Smooth muscle cell (in vitro differentiated cells): ENCODE data around the gene NEUROG3. TPM values are rescaled to one million over a fixed set of nuclear protein-coding genes. Genes with fewer than 3 reads are reported as not detected.

Experiments used
- DNase-seq: peaks from one replicate; lab custom pipeline; 2025; ENCODE audit not compliant: unreplicated experiment; lab: John Stamatoyannopoulos, UW
- H2AFZ ChIP-seq: fragments of 200-600 bp; sonication (generic); 2 replicates; pipeline ENCODE4 v1.6.0; 2016; ENCODE audit warnings: antibody characterized with exemption, low read depth, mild to moderate bottlenecking
- H3F3A ChIP-seq: fragments of 200-600 bp; sonication (generic); 2 replicates; pipeline ENCODE4 v1.6.0; 2017; ENCODE audit warnings: antibody characterized with exemption, low read depth
- H3K27ac ChIP-seq: fragments of 200-600 bp; sonication (generic); 2 replicates; pipeline ENCODE4 v1.5.1; 2016; ENCODE audit warnings: low read depth, mild to moderate bottlenecking
- H3K27me3 ChIP-seq: fragments of 200-600 bp; sonication (generic); 2 replicates; pipeline ENCODE4 v1.6.1; 2016; ENCODE audit warnings: low read depth, mild to moderate bottlenecking
- H3K36me3 ChIP-seq: fragments of 200-600 bp; sonication (generic); 2 replicates; pipeline ENCODE4 v1.5.1; 2016; ENCODE audit warnings: low read depth
- H3K4me1 ChIP-seq: fragments of 200-600 bp; sonication (generic); 2 replicates; pipeline ENCODE4 v1.5.1; 2016; ENCODE audit warnings: low read depth
- H3K4me2 ChIP-seq: fragments of 200-600 bp; sonication (generic); 2 replicates; pipeline ENCODE4 v1.6.0; 2016; ENCODE audit warnings: mild to moderate bottlenecking
- H3K4me3 ChIP-seq: fragments of 200-600 bp; sonication (generic); 2 replicates; pipeline ENCODE4 v1.5.1; 2016; ENCODE audit warnings: mild to moderate bottlenecking
- H3K79me2 ChIP-seq: fragments of 200-600 bp; sonication (generic); 2 replicates; pipeline ENCODE4 v1.6.0; 2016; ENCODE audit warnings: low read depth, mild to moderate bottlenecking
- H3K9ac ChIP-seq: fragments of 200-600 bp; sonication (generic); 2 replicates; pipeline ENCODE4 v1.6.0; 2016; ENCODE audit warnings: low read depth
- H3K9me3 ChIP-seq: fragments of 200-600 bp; sonication (generic); replicated peaks from 2 replicates; pipeline ENCODE4 v1.5.1; 2016; ENCODE audit warnings: low read depth
- H4K20me1 ChIP-seq: fragments of 200-600 bp; sonication (generic); 2 replicates; pipeline ENCODE4 v1.6.0; 2016; ENCODE audit warnings: low read depth
- WGBS: methylation state at CpG from one replicate; pipeline ENCODE4 v1.1.7; 2016; ENCODE audit warnings: low lambda C conversion rate; 5-methylcytosine and 5-hydroxymethylcytosine counted together
- polyA plus RNA-seq: library from polyadenylated mRNA; unstranded; fragments of >200 nt; fragmentation: Nextera tagmentation; extraction: Ambion mirVana; gene quantifications from 2 replicates; pipeline ENCODE4 v1.2.1, GENCODE V29; 2016
- total RNA-seq: library from RNA; depleted of rRNA; stranded (reverse); fragments of >200 nt; gene quantifications from 2 replicates; pipeline ENCODE4 v1.2.3, GENCODE V29; 2014
- TF ChIP-seq, protein P1 (sequence below): fragments of 200-600 bp; sonication (generic); IDR thresholded peaks from 2 replicates; pipeline ENCODE4 v1.5.1; 2017; ENCODE audit warnings: borderline replicate concordance, mild to moderate bottlenecking, antibody characterized with exemption; ENCODE audit not compliant: insufficient read depth, poor library complexity, severe bottlenecking

NEUROG3 gene
- total and polyA plus RNA-seq, 2 experiments from 2014 or later, result not detected

DNA sequence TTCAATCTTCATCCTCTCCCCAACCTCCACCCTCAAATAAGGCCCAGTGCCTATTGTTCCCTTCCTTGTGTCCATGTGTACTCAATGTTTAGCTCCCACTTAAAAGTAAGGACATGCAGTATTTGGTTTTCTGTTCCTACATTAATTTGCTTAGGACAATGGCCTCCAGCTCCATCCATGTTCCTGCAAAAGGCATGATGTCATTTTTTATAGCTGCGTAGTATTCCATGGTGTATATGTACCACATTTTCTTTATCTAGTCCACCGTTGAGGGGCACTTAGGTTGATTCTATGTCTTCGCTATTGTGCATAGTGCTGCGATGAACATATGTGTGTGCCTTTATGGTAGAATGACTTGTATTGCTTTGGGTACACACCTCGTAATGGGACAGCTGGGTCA is 7.2 kb upstream of the NEUROG3 start:
- Histone ChIP-seq H3K4me1 (no peaks in the 10 kb centered on the region), H3K9me3 (no peaks in the 10 kb centered on the region), H3K4me2 (no peak overlapping the region), H3K9ac (no peak overlapping the region), H4K20me1 (no peaks in the 10 kb centered on the region), H2AFZ (no peak overlapping the region), H3K4me3 (no peak overlapping the region), H3F3A (no peaks in the 10 kb centered on the region), H3K27ac (no peak overlapping the region), H3K79me2 (no peaks in the 10 kb centered on the region), H3K36me3 (no peaks in the 10 kb centered on the region), H3K27me3 (peaks cover 97% of the 10 kb centered on the region)
- WGBS, result 73% methylated on average over 5 of the region's 5 CpGs
- DNase-seq, result no peak
- TF ChIP-seq, protein P1, sequence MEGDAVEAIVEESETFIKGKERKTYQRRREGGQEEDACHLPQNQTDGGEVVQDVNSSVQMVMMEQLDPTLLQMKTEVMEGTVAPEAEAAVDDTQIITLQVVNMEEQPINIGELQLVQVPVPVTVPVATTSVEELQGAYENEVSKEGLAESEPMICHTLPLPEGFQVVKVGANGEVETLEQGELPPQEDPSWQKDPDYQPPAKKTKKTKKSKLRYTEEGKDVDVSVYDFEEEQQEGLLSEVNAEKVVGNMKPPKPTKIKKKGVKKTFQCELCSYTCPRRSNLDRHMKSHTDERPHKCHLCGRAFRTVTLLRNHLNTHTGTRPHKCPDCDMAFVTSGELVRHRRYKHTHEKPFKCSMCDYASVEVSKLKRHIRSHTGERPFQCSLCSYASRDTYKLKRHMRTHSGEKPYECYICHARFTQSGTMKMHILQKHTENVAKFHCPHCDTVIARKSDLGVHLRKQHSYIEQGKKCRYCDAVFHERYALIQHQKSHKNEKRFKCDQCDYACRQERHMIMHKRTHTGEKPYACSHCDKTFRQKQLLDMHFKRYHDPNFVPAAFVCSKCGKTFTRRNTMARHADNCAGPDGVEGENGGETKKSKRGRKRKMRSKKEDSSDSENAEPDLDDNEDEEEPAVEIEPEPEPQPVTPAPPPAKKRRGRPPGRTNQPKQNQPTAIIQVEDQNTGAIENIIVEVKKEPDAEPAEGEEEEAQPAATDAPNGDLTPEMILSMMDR, result no peak

DNA sequence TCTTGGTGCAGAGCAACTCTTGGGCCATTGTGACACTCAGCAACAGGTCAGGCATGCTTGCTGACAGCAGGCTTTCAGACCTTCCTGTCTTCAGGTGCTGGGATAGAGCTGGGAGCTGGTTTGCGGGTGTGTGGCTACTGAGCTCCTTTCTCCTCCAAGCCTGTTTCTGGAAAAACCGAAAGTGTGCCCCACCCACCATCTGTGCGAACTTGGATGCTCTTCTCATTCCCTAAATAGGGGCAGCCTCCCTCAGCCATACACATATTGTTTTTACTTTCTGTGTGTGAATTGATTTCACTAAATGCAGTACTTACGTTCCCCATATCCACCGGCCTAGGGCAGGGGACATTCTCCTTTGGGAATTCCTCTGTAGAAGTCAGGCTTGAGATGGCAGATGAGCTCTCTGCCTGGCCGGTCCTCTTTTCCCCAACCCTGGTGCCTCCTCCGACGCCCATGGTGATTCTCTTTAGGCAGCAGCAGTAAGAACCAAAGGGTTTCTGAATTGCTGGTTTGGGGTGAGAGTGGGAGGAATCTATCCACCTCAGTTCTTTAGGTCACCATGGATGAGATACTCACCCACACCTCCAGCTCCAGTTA is 6.3 kb upstream of the NEUROG3 start:
- Histone ChIP-seq H2AFZ (no peak overlapping the region), H3K4me2 (no peak overlapping the region), H3K79me2 (no peaks in the 10 kb centered on the region), H4K20me1 (no peaks in the 10 kb centered on the region), H3K36me3 (no peaks in the 10 kb centered on the region), H3K9ac (no peak overlapping the region), H3K27ac (no peak overlapping the region), H3K4me3 (no peak overlapping the region), H3K9me3 (no peaks in the 10 kb centered on the region), H3K4me1 (peaks cover 1% of the 10 kb centered on the region), H3K27me3 (peaks cover 97% of the 10 kb centered on the region), H3F3A (no peaks in the 10 kb centered on the region)
- 43% methylated on average over 8 of the region's 8 CpGs for WGBS
- no peak for DNase-seq
- TF ChIP-seq, protein P1, result no peak

DNA sequence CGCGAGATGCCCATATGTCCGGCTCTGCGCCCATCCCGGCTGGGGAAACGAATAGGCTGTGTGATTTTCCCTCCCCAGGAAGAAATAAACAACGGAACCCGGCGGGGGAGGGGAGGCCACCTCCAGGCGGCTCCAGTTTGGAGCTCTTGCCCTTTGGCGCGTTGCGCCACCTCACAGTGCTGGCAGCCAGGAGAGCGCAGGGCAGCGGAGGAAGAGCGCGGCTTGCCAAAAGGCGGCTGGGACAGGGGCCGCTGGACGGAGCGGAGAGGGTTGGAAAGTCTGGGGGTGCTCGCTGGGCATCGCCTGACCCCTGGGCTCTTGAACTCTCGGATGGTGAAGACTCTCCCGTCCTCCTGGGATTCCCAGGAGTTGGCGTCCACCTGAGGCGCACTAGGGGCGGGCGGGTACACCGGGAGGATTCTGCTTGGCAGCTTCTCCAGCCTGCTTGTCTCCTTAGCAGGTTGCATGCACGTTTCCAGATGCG is 5.3 kb upstream of the NEUROG3 start:
- H3K9me3 ChIP-seq, result no peaks in the 10 kb centered on the region
- TF ChIP-seq, protein P1, result no peak
- H3K4me3 ChIP-seq, result no peak overlapping the region
- no peak for DNase-seq
- no peak overlapping the region for H2AFZ ChIP-seq
- peaks cover 97% of the 10 kb centered on the region for H3K27me3 ChIP-seq
- H4K20me1 ChIP-seq, result no peaks in the 10 kb centered on the region
- H3K4me1 ChIP-seq, result peaks cover 10% of the 10 kb centered on the region
- no peaks in the 10 kb centered on the region for H3F3A ChIP-seq
- WGBS, result 8% methylated on average over 29 of the region's 32 CpGs
- no peak overlapping the region for H3K4me2 ChIP-seq
- no peaks in the 10 kb centered on the region for H3K79me2 ChIP-seq
- H3K9ac ChIP-seq, result no peak overlapping the region
- H3K36me3 ChIP-seq, result no peaks in the 10 kb centered on the region
- no peak overlapping the region for H3K27ac ChIP-seq
